H9 (cell line): ENCODE measurements around the gene AP4E1. TPM values are rescaled to one million over a fixed set of nuclear protein-coding genes. Genes with fewer than 3 reads are reported as not detected.

Experiments used
- DNase-seq: peaks from one replicate; pipeline ENCODE4 v3.0.0-alpha.2; 2017
- H2AFZ ChIP-seq: one replicate; pipeline ENCODE4 v1.6.1; 2013; ENCODE audit warnings: mild to moderate bottlenecking, low read length, control low read depth, moderate library complexity
- H2AK5ac ChIP-seq: 2 replicates; pipeline ENCODE4 v1.6.1; 2013; ENCODE audit warnings: low read length, control low read depth, mixed read lengths; ENCODE audit not compliant: insufficient read length
- H2BK120ac ChIP-seq: one replicate; pipeline ENCODE4 v1.6.1; 2013; ENCODE audit warnings: low read depth, mild to moderate bottlenecking, low read length, control low read depth, inconsistent platforms; ENCODE audit not compliant: poor library complexity, severe bottlenecking
- H2BK12ac ChIP-seq: 2 replicates; pipeline ENCODE4 v1.6.1; 2013; ENCODE audit warnings: low read length, control low read depth, mixed read lengths, low read depth; ENCODE audit not compliant: insufficient read length
- H2BK15ac ChIP-seq: 2 replicates; pipeline ENCODE4 v1.6.1; 2013; ENCODE audit warnings: low read depth, low read length, control low read depth
- H2BK20ac ChIP-seq: one replicate; pipeline ENCODE4 v1.6.1; 2013; ENCODE audit warnings: low read depth, mild to moderate bottlenecking, low read length, control low read depth, inconsistent platforms; ENCODE audit not compliant: poor library complexity, severe bottlenecking
- H2BK5ac ChIP-seq: 2 replicates; pipeline ENCODE4 v1.6.1; 2013; ENCODE audit warnings: low read length, control low read depth, mixed read lengths; ENCODE audit not compliant: insufficient read length
- H3K14ac ChIP-seq: 2 replicates; pipeline ENCODE4 v1.6.1; 2013; ENCODE audit warnings: low read length, control low read depth; ENCODE audit not compliant: insufficient read depth
- H3K18ac ChIP-seq: 2 replicates; pipeline ENCODE4 v1.6.1; 2013; ENCODE audit warnings: low read depth, mild to moderate bottlenecking, mixed read lengths, low read length, control low read depth; ENCODE audit not compliant: insufficient read length
- H3K23ac ChIP-seq: 2 replicates; pipeline ENCODE4 v1.6.1; 2013; ENCODE audit warnings: low read length, control low read depth, mixed read lengths, low read depth; ENCODE audit not compliant: insufficient read length
- H3K23me2 ChIP-seq: 2 replicates; pipeline ENCODE4 v1.6.1; 2013; ENCODE audit warnings: low read depth, mild to moderate bottlenecking, mixed read lengths, low read length, control low read depth; ENCODE audit not compliant: insufficient read length, poor library complexity, severe bottlenecking
- H3K27ac ChIP-seq: 2 replicates; pipeline ENCODE4 v1.5.1; 2013; ENCODE audit warnings: low read length, control low read depth, mixed read lengths, low read depth; ENCODE audit not compliant: insufficient read length
- H3K27me3 ChIP-seq: 2 replicates; pipeline ENCODE4 v1.6.1; 2013; ENCODE audit warnings: low read length, control low read depth, inconsistent platforms; ENCODE audit not compliant: insufficient read depth
- H3K4ac ChIP-seq: 2 replicates; pipeline ENCODE4 v1.6.1; 2013; ENCODE audit warnings: low read depth, mild to moderate bottlenecking, control low read depth, inconsistent platforms, low read length, moderate library complexity
- H3K4me1 ChIP-seq: 2 replicates; pipeline ENCODE4 v1.6.1; 2013; ENCODE audit warnings: low read length, control low read depth, inconsistent platforms; ENCODE audit not compliant: insufficient read depth
- H3K4me2 ChIP-seq: 2 replicates; pipeline ENCODE4 v1.6.1; 2013; ENCODE audit warnings: low read length, control low read depth, mixed read lengths; ENCODE audit not compliant: insufficient read length, insufficient read depth
- H3K56ac ChIP-seq: 2 replicates; pipeline ENCODE4 v1.6.1; 2013; ENCODE audit warnings: low read depth, mild to moderate bottlenecking, mixed read lengths, low read length, control low read depth; ENCODE audit not compliant: insufficient read length
- H3K79me1 ChIP-seq: 2 replicates; pipeline ENCODE4 v1.6.1; 2013; ENCODE audit warnings: low read depth, mild to moderate bottlenecking, moderate library complexity, low read length, control low read depth, inconsistent platforms; ENCODE audit not compliant: insufficient read depth, poor library complexity, severe bottlenecking
- H3K79me2 ChIP-seq: 2 replicates; pipeline ENCODE4 v1.6.1; 2013; ENCODE audit warnings: low read length, control low read depth, inconsistent platforms; ENCODE audit not compliant: insufficient read depth
- H3K9ac ChIP-seq: 2 replicates; pipeline ENCODE4 v1.6.1; 2013; ENCODE audit warnings: low read length, control low read depth, mixed read lengths; ENCODE audit not compliant: insufficient read length; ENCODE audit errors: extremely low read depth
- H3K9me3 ChIP-seq: one replicate; pipeline ENCODE4 v1.6.1; 2013; ENCODE audit warnings: low read depth, low read length, inconsistent platforms; ENCODE audit not compliant: control insufficient read depth
- H3T11ph ChIP-seq: one replicate; pipeline ENCODE4 v1.6.1; 2013; ENCODE audit warnings: mild to moderate bottlenecking, low read length, control low read depth, inconsistent platforms
- H4K20me1 ChIP-seq: one replicate; pipeline ENCODE4 v1.6.1; 2013; ENCODE audit not compliant: control insufficient read depth, insufficient read length, insufficient read depth
- H4K5ac ChIP-seq: 2 replicates; pipeline ENCODE4 v1.6.1; 2013; ENCODE audit warnings: low read depth, mild to moderate bottlenecking, mixed read lengths, low read length, control low read depth; ENCODE audit not compliant: insufficient read length
- H4K8ac ChIP-seq: replicated peaks from 2 replicates; pipeline ENCODE4 v1.6.1; 2013; ENCODE audit warnings: low read length, control low read depth, mixed read lengths, low read depth; ENCODE audit not compliant: insufficient read length
- H4K91ac ChIP-seq: 2 replicates; pipeline ENCODE4 v1.6.1; 2013; ENCODE audit warnings: low read depth, mild to moderate bottlenecking, moderate library complexity, mixed read lengths, low read length, control low read depth; ENCODE audit not compliant: insufficient read length
- H3K27ac Mint-ChIP-seq, 3 experiments: 2 replicates in 2 of 3; 3 replicates in 1 of 3; pipeline ENCODE4 v1.8.0; 2020 to 2021; ENCODE audit warnings: mixed read lengths in 3 of 3, mild to moderate bottlenecking in 1 of 3, moderate library complexity in 1 of 3
- H3K27me3 Mint-ChIP-seq: 2 replicates; pipeline ENCODE4 v1.8.0; 2021; ENCODE audit warnings: low read depth, mild to moderate bottlenecking, moderate library complexity, mixed read lengths
- H3K36me3 Mint-ChIP-seq, 3 experiments: 2 replicates in 2 of 3; 3 replicates in 1 of 3; pipeline ENCODE4 v1.8.0; 2020 to 2021; ENCODE audit warnings: low read depth in 3 of 3, mixed read lengths in 3 of 3; ENCODE audit not compliant: insufficient read depth in 1 of 3
- H3K4me1 Mint-ChIP-seq, 2 experiments: 2 replicates each; pipeline ENCODE4 v1.8.0; 2020; ENCODE audit warnings: mixed read lengths in 2 of 2
- H3K4me3 Mint-ChIP-seq, 2 experiments: 2 replicates in 1 of 2; 3 replicates in 1 of 2; pipeline ENCODE4 v1.8.0; 2020 to 2021; ENCODE audit warnings: mild to moderate bottlenecking in 2 of 2, mixed read lengths in 2 of 2, moderate library complexity in 1 of 2
- H3K9me3 Mint-ChIP-seq, 2 experiments: 2 replicates in 1 of 2; 3 replicates in 1 of 2; pipeline ENCODE4 v1.8.0; 2020; ENCODE audit warnings: mild to moderate bottlenecking in 2 of 2, mixed read lengths in 2 of 2, moderate library complexity in 1 of 2
- CTCF ChIP-seq: fragments of 200-600 bp; sonication (generic); conservative IDR thresholded peaks from 3 replicates; pipeline ENCODE4 v1.8.0; 2021; ENCODE audit warnings: antibody characterized with exemption, mild to moderate bottlenecking
- WGBS: extraction: QIAGEN DNeasy Blood & Tissue Kit; methylation state at CpG from one replicate; pipeline ENCODE4 v1.1.7; 2013; ENCODE audit warnings: missing lambda C conversion rate, low lambda C conversion rate, mixed read lengths; ENCODE audit not compliant: insufficient read length; ENCODE audit errors: extremely low coverage; 5-methylcytosine and 5-hydroxymethylcytosine counted together
- total RNA-seq: library from RNA; stranded (reverse); gene quantifications from 2 replicates; pipeline ENCODE4 v1.2.1, GENCODE V29; 2021

Gene AP4E1
- total RNA-seq, 1 experiment from 2014 or later, result 13.8 TPM

GRCh38 chr15:50879016-50879617 lies 29.4 kb upstream of the AP4E1 start:
- H3K27ac Mint-ChIP-seq, result no peak overlapping the region; a peak in 1 of 7 replicates
- no CpG with 5 or more reads among the region's 4 CpGs for WGBS

More at GRCh38 chr15:50879016-50879617, 29.4 kb upstream of the AP4E1 start:
- Mint-ChIP-seq H3K4me3 (no peak overlapping the region), H3K36me3 (no peaks in the 10 kb centered on the region), H3K4me1 (peaks cover 4 to 5% of the 10 kb centered on the region in 2 experiments; a peak in 3 of 4 replicates), H3K27me3 (no peaks in the 10 kb centered on the region; the same call in none of the 2 replicates), H3K9me3 (no peaks in the 10 kb centered on the region)
- no peak overlapping the region for H3K9ac ChIP-seq
- no peak overlapping the region for H4K91ac ChIP-seq
- no peak overlapping the region for H2BK120ac ChIP-seq
- H3K9me3 ChIP-seq, result no peaks in the 10 kb centered on the region
- H4K20me1 ChIP-seq, result no peaks in the 10 kb centered on the region
- H3K27ac ChIP-seq, result no peak overlapping the region
- H3K79me2 ChIP-seq, result no peaks in the 10 kb centered on the region
- H3T11ph ChIP-seq, result no peak overlapping the region
- DNase-seq, result no peak
- H3K4ac ChIP-seq, result no peak overlapping the region
- no peak for TF ChIP-seq CTCF
- H3K4me1 ChIP-seq, result no peaks in the 10 kb centered on the region
- H2BK15ac ChIP-seq, result no peak overlapping the region
- no peaks in the 10 kb centered on the region for H3K23me2 ChIP-seq
- H2BK5ac ChIP-seq, result no peak overlapping the region
- H4K5ac ChIP-seq, result no peak overlapping the region
- H2BK12ac ChIP-seq, result no peak overlapping the region
- H2BK20ac ChIP-seq, result no peak overlapping the region
- H3K79me1 ChIP-seq, result no peaks in the 10 kb centered on the region
- H3K56ac ChIP-seq, result no peak overlapping the region
- H3K18ac ChIP-seq, result no peak overlapping the region
- no peak overlapping the region for H2AFZ ChIP-seq
- H3K27me3 ChIP-seq, result no peaks in the 10 kb centered on the region
- no peak overlapping the region for H3K23ac ChIP-seq
- no peak overlapping the region for H3K4me2 ChIP-seq
- no peak overlapping the region for H3K14ac ChIP-seq
- no peak overlapping the region for H2AK5ac ChIP-seq
- no peak overlapping the region for H4K8ac ChIP-seq
